AG04449 (cell line): ENCODE data around the gene CNTN4.

Experiments used
- CTCF ChIA-PET: fragments of 350-600 bp; formaldehyde crosslinking; extraction: SDS; loops from one replicate; lab custom pipeline; 2021; ENCODE audit warnings: antibody characterized with exemption; lab: Yijun Ruan, JAX
- POLR2A ChIA-PET: fragments of 400-600, 350-600 bp; formaldehyde crosslinking; extraction: SDS; loops from one replicate; lab custom pipeline; 2020; ENCODE audit warnings: antibody characterized with exemption, inconsistent platforms; lab: Yijun Ruan, JAX
- DNase-seq: peaks from one replicate; pipeline ENCODE4 v3.0.0-alpha.2; 2010; ENCODE audit warnings: low read depth, low spot score
- H3K4me3 ChIP-seq: 2 replicates; pipeline ENCODE4 v1.5.1; 2011; ENCODE audit warnings: low read depth, mild to moderate bottlenecking, control low read depth, low read length
- TF ChIP-seq, protein P1 (sequence below): IDR thresholded peaks from one replicate; pipeline ENCODE4 v1.5.1; 2011; ENCODE audit warnings: mild to moderate bottlenecking, moderate library complexity, low read length, control low read depth, inconsistent platforms; ENCODE audit not compliant: insufficient read depth; ENCODE audit errors: missing control alignments

Gene CNTN4

GRCh38 chr3:2090095-2090911, 8.4 kb upstream of the CNTN4 start:
- TF ChIP-seq, protein P1, sequence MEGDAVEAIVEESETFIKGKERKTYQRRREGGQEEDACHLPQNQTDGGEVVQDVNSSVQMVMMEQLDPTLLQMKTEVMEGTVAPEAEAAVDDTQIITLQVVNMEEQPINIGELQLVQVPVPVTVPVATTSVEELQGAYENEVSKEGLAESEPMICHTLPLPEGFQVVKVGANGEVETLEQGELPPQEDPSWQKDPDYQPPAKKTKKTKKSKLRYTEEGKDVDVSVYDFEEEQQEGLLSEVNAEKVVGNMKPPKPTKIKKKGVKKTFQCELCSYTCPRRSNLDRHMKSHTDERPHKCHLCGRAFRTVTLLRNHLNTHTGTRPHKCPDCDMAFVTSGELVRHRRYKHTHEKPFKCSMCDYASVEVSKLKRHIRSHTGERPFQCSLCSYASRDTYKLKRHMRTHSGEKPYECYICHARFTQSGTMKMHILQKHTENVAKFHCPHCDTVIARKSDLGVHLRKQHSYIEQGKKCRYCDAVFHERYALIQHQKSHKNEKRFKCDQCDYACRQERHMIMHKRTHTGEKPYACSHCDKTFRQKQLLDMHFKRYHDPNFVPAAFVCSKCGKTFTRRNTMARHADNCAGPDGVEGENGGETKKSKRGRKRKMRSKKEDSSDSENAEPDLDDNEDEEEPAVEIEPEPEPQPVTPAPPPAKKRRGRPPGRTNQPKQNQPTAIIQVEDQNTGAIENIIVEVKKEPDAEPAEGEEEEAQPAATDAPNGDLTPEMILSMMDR = no peak
- H3K4me3 ChIP-seq = no peak overlapping the region
- no peak for DNase-seq
- POLR2A ChIA-PET = no interaction called here
- CTCF ChIA-PET = no interaction called here

GRCh38 chr3:2092758-2093157, 5.9 kb upstream of the CNTN4 start:
- ChIA-PET CTCF (no interaction called here), POLR2A (no interaction called here)
- no peak for DNase-seq
- TF ChIP-seq, protein P1 = no peak
- H3K4me3 ChIP-seq = no peak overlapping the region

- ChIA-PET POLR2A (no interaction called here), CTCF (no interaction called here)
- TF ChIP-seq, protein P1 = no peak
- DNase-seq = no peak
- H3K4me3 ChIP-seq = no peak overlapping the region
Observed at GRCh38 chr3:2094941-2095340, 3.7 kb upstream of the CNTN4 start.

GRCh38 chr3:2096216-2096615, 2.5 kb upstream of the CNTN4 start:
- TF ChIP-seq, protein P1 = no peak
- H3K4me3 ChIP-seq = no peak overlapping the region
- no peak for DNase-seq
- CTCF ChIA-PET = no interaction called here
- POLR2A ChIA-PET = no interaction called here

- ChIA-PET CTCF (no interaction called here), POLR2A (no interaction called here)
- no peak overlapping the region for H3K4me3 ChIP-seq
- no peak for DNase-seq
- TF ChIP-seq, protein P1 = no peak
Observed at GRCh38 chr3:2097641-2098191, 950 bp upstream of the CNTN4 start.

DNA sequence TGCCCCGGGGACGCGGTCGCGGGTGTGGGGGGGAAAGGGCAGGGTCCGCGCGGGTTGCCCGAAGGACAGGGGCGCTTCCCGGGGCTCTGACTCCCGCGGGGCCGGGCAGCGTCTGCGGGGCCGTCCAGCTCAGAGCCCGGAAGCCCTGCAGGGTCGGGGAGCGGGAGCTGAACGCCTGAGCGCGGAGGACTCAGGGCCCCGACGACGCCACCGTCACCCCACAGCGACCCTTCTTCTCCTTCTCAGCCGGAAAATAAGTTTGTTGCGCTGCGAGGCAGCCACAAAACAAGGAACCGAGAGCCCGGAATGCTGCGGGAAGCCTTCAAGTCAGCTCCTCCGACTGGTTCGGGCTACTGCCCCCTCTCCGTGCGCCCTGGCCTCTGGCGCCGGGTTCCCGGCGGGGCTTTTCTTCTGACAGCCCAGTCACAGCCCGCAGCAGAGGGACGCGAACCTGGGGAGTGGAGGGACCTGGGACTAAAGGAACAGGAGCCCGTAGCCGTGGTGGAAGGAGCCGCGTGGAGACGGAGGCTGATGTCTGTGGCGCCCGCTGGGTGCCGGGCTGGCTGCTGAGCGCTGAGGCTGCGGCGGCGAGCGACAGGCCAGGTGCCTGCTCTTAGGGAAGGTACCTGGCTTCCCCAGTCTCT, 484 bp downstream of the CNTN4 start:
- no peak overlapping the region for H3K4me3 ChIP-seq
- ChIA-PET CTCF (no interaction called here), POLR2A (no interaction called here)
- TF ChIP-seq, protein P1 = no peak
- no peak for DNase-seq
